Measurements from ENCODE around the gene FGF5.
"Not testable (repeated sequence)": the region's sequence is repeated elsewhere in the genome, so short reads cannot be mapped to it uniquely, and the experiment has no call there.

The FGF5 gene

DNA sequence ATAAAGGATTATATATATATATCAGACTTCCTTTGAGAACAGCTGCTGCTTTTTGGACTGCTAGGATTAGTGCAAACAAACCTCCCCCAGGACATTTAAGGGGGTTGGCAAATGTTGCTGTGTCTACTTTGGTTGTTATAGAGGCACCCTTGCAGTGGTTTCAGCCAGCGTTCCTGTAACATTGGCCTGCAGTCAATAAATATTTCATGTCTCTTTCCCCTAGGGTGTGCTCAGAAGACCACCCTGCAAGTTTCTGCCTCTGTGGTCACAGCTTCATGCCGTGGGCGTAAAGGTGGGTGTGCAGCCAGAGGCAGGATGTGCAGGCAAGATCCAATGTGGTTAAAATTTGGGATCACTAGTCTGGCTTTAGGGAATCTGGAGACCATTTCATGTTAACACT, 28.9 kb downstream of the FGF5 start:
- no peak for DNase-seq (ENCODE audit: low read depth in 2 of 2)

DNA sequence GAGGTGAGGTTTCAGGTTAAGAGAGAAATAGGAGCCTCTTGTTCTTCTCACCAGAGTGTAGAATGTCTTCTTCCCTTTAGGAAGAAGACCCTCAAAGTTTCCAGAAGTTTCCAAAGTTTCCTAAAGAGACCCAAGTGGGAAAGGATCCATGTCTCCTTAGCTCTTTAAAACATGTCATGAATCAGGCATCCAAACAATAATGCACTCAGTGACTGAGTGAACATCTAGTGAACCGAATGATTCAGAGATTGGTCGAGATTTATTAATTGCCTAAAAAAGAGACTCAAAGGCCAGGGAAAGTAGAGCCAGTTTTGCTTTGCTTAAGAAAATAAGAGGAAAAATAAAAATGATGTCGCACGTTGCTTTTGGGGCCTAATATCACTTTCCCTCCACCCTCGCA, 29.4 kb downstream of the FGF5 start:
- no peak for DNase-seq (ENCODE audit: low read depth in 2 of 2)

- DNase-seq (ENCODE audit: low read depth in 2 of 2): no peak
Observed at GRCh38 chr4:80301884-80302283, 35.4 kb downstream of the FGF5 start.

- DNase-seq (ENCODE audit: low read depth in 2 of 2): no peak
Observed at GRCh38 chr4:80302616-80303223, 36.3 kb downstream of the FGF5 start.

DNA sequence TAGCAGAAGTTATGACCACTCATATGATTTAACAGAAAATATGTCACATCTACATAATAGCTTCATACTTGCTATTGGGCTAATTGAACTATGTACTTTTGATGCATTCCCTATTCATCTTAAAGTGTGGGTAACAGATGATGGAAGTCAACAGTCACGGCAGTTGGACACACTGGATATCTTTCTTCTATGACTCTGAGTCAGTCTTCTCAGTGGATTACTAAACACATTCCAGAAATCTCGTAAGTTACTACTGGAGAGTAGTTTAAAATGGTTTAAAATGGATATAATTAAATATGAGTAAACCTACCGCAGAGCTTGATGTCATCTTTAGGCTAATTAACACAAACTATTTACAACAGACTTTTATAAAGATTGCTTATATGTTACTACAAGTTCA, 39.0 kb downstream of the FGF5 start:
- no peak for DNase-seq (ENCODE audit: low read depth in 2 of 2)

DNA sequence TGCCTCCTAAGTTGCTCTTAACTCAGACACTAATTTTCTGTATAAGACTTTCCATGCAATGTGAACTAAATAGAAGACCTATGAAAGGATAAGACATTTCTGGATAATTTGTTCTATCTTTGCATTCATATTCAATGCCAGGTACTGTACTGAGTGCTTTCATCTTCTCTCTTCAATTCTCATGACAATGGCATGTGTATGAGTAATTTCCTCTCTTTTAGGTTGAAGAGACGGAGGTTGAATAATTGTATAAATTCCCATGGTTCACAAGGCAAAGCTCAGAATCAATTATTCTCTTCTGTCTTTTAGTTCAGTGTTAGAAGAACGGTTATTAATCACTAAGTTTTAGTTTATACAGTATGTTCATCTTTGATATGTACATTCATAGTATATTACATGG, 39.8 kb downstream of the FGF5 start:
- no peak for DNase-seq (ENCODE audit: low read depth in 2 of 2)

- DNase-seq (ENCODE audit: low read depth in 2 of 2): no peak
Observed at GRCh38 chr4:80307183-80307735, 40.8 kb downstream of the FGF5 start.

DNA sequence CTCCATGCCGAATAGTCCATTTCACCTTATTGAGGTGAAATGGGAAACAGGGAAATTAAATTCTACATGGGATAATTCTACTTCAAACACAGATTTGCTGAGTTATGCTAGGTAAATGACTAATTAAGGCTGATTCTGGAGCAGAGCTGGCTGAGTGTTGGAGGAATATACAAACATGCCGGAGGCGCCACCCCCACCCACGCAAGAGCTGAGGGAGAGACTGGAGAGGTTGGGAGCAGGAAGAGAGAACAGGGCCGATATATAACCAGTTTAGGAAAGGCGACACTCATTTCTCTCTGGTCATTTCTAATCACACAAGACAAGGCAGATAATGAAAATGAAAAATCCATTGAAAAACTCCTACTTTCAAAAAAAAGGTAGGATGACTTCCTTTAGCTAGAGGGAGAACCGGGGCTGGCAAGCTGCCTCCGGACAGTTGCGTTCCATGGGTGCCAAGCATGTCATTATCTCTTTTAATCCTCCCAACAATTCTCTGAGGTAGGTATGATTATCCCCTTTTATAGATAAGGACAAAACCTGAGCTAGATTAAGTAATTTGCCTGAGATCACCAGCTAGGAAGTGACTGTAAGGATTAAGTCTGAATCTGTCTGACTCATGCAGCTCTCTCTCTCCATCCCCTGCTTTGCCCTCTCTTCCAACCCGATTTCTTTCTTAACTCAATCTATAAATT, 41.5 kb downstream of the FGF5 start:
- no peak for DNase-seq (ENCODE audit: low read depth in 2 of 2)

- no peak for DNase-seq (ENCODE audit: low read depth in 2 of 2)
Observed at GRCh38 chr4:80308466-80308822, 42.0 kb downstream of the FGF5 start.

DNA sequence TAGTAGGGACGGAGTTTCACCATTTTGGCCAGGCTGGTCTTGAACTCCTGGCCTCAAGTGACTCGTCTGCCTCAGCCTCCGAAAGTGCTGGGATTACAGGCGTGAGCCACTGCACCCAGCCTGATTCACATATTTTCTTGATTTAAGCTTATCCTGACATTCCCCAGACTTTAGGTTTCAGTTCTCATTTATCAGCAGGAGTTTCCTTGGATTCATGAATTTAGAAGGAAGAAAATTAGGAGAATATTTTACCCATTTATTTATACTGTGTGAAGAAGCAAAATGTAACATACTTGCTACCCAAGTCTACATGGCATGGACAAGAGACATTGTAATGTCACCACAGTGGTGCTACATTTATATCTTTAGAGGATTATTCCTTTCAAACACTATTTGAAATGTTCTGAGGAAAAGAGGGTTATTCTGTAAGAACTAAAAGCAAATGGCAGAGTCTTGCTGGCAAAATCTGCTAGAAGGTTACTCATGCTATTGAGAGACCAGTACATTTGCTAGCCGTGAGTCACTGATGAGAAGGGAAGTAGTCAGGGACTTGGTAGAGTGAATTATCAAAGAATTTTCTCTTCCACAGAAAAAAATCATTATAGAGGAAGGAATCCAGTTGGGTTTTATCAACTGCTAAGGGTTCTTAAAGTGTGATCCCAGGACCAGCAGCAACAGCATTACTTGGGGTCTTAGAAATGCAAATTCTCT, 43.0 kb downstream of the FGF5 start:
- DNase-seq (ENCODE audit: low read depth in 2 of 2): no peak

DNA sequence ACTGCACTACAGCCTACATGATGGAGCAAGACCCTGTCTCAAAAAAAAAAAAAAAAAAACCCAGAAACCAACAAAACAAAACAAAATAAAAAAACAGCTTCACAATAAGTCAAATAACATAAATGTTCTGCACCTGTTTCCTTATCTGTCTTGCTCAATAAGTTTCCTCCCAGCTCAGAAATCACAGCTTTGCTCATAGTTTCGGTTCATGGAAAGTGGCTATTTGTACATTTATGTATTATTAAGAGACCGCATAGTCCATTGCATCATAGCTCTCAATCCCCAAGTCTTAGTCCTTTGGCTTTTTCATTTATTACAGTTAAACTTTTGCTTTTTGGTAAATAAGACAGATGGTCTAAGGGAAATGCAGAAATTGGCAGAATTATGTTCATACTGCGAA, 44.7 kb downstream of the FGF5 start:
- DNase-seq (ENCODE audit: low read depth in 2 of 2): no peak

DNA sequence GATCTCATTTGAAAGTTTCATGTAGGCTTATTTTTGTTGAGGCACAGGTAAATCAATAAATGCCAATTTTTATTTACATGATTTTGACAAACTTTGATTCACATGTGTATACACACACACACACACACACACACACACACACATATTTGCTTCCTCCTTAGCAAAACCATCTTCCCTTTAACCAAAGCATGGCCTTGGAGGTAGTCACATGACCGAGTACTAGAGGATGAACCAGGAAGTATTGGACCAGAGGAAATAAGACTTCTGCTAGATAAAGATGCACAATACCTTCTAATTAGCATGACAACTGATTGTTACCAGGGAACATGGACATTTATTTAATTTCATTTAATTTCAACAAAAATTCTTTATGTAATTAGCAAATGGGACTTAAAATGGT, 45.7 kb downstream of the FGF5 start:
- no peak for DNase-seq (ENCODE audit: low read depth in 2 of 2)

DNA sequence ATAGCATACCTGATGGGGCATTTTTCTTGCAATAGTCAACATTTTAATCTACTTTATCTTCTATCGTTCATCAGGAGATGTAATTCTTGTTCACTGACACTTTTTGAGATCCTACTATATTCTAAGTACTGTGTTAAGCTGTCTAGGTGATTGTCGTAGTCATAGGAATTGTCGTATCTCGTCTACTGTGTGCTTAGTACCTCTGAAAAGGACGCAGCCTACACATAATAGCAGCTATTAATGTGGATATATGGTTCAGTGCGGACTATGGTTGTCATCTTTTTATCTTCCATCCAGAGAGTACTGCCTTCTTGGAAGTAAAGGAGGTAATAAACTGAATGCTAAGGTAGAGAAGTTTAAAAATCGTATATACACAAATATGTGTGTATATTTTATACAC, 47.2 kb downstream of the FGF5 start:
- no peak for DNase-seq (ENCODE audit: low read depth in 2 of 2)

DNA sequence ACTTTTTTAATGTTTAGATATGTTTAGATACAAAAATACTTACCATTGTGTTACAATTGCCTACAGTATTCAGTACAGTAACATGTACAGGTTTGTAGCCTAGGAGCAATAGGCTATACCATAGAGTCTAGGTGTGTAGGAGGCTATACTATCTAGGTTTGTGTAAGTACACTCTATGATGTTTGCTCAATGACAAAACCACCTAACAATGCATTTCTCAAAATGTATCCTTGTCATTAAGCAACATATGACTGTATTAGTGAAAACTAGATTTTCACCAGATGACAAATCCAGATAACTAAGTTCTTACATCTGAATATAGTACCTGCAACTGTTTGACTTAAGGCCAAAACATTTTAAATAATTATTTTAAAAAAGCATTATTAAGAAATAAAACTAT, 49.4 kb downstream of the FGF5 start:
- DNase-seq (ENCODE audit: low read depth in 2 of 2): not testable (repeated sequence)

DNA sequence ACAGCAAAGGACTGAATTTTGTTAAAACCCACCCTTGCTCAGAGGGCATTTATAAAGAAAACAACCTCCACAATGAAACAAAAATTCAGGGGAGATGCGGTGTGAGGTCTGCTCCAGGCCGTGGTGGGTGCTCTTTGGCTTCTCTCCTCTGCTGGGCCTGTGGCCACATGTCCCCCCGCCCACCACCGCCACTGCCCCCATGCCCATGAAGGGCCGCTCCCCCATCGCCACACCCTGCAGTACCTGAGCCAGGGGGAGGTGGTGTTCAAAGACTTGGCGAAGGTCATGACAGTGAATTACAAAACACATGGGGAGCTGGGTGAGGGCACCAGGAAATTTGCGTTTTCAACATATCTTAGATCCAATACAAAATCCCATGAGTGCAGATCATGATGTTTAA, 54.9 kb downstream of the FGF5 start:
- no peak for DNase-seq (ENCODE audit: low read depth in 2 of 2)

GRCh38 chr4:80321776-80322175, 55.3 kb downstream of the FGF5 start:
- DNase-seq (ENCODE audit: low read depth in 2 of 2): no peak

DNA sequence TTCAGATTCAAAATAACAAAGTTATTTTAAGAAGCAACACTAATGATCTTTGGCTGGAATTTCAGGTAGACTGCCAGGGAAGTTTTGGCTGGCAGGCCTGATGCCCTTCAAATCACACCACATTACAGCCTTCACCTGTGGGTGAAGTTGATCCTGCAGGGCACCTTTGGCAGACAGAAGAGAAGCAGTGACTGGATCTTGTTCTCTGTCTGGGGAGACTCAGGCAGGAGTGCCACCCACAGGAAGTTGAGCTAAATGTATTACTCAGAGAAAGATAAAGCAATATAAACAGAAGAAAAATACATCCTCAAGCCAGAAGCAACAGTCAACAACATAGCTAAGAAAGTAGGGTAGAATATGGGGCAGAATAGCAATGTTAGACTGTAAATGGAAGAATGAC, 56.3 kb downstream of the FGF5 start:
- DNase-seq (ENCODE audit: low read depth in 2 of 2): no peak

DNA sequence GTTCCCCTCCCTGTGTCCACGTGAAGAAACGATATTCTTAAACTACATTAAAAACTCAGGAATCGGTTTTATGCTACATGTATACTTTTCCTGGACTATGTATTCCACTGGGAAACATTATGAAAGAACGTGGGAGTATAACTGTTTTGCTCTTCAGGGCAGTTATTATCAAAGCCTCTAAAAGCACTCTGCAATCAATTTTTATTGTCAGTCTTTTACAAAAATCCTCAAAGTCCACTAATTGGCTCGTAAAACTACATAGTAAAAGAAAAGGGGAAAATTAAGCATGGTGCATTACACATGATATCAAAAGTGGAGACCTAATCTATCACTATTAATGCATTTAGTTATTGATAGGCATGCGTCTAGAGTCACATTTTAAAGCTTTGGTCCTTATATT, 57.7 kb downstream of the FGF5 start:
- no peak for DNase-seq (ENCODE audit: low read depth in 2 of 2)

- no peak for DNase-seq (ENCODE audit: low read depth in 2 of 2)
Observed at GRCh38 chr4:80331693-80332092, 65.2 kb downstream of the FGF5 start.

- DNase-seq (ENCODE audit: low read depth in 2 of 2): no peak
Observed at GRCh38 chr4:80333121-80333520, 66.7 kb downstream of the FGF5 start.

DNA sequence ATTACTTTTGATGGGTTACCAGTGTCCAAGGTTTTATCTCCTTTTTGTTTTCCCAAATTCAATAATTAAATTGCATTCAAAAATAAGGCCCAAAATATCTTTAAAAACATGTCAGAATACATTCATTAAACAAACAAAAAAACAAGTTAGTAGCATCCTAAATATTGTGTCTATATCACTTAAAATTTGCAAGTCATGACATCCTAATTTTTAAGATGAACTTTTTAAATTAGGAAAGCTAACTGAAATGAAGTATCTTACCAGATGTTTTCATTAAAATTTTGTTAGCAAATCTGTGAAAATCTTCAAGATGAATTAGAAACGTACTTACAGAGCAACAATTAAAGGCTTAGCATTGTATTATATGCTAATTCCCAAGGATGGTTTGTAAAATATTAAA, 68.1 kb downstream of the FGF5 start:
- DNase-seq (ENCODE audit: low read depth in 2 of 2): no peak

GRCh38 chr4:80335226-80335553, 68.7 kb downstream of the FGF5 start:
- no peak for DNase-seq (ENCODE audit: low read depth in 2 of 2)
